ENCODE measurements around the gene PTPRH. TPM values are rescaled to one million over a fixed set of nuclear protein-coding genes. Genes with fewer than 3 reads are reported as not detected.

The PTPRH gene
- total and polyA plus RNA-seq, 2 donors (not counting 1 experiment from before 2014, with no cell fraction given), result not detected

DNA sequence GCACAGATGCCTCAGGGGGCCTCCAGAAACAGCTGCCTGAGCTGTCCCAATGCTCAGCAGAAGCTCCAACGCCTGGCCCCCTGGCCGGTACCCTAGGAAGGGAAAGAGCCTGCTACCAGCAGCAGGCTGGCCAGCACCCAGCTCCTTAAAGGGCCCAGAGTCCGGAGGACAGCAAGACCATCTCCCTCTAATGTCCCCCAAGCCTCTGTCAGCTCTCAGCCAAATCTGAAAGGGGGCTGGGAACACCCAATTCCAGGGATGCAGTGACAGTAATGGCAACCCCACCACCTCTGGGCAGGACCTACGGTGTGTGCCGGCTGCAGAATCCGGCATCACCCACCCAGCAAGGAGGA is 45.3 kb upstream of the PTPRH start:
- Histone ChIP-seq H3K9ac (ENCODE audit: low read length) (peak overlapping the region; percentile 88), H3K9me3 (ENCODE audit: control extremely low read depth in 1 of 3, control insufficient read depth in 2 of 3, insufficient read depth in 1 of 3, low read length in 2 of 3) (no peaks in the 10 kb centered on the region), H3K79me2 (ENCODE audit: control insufficient read depth, insufficient read depth, low read length) (peaks cover 84% of the 10 kb centered on the region), H2AFZ (ENCODE audit: insufficient read depth, low read depth, low read length, poor library complexity, severe bottlenecking) (peak overlapping the region; percentile 45), H3K4me2 (replicated peaks; ENCODE audit: low read depth, low read length, poor library complexity, severe bottlenecking) (peak overlapping the region; percentile 97), H4K20me1 (ENCODE audit: control insufficient read depth, insufficient read depth, low read length, poor library complexity, severe bottlenecking) (peaks cover 75% of the 10 kb centered on the region), H3K36me3 (replicated peaks in 1 of 2; ENCODE audit: control extremely low read depth in 1 of 2, control insufficient read depth in 1 of 2, extremely low read depth in 1 of 2, insufficient read depth in 2 of 2, low read length in 1 of 2) (peaks cover 0 to 9% of the 10 kb centered on the region in 2 experiments), H3K4me3 (ENCODE audit: control extremely low read depth in 1 of 5, extremely low read depth in 1 of 5, insufficient read depth in 1 of 5, low read depth in 2 of 5, low read length in 4 of 5) (peak overlapping the region; percentile 36 to 89 (median 61)), H3K27ac (ENCODE audit: low read length in 2 of 2) (peak overlapping the region; percentile 87 to 94), H3K27me3 (replicated peaks in 1 of 4; ENCODE audit: control extremely low read depth in 1 of 4, control insufficient read depth in 3 of 4, insufficient read depth in 4 of 4, low read length in 3 of 4) (no peaks in the 10 kb centered on the region), H3K4me1 (ENCODE audit: control insufficient read depth in 2 of 2, insufficient read depth in 2 of 2, low read length in 2 of 2) (peaks cover 75 to 85% of the 10 kb centered on the region in 2 donors)
- H3K4me3 Mint-ChIP-seq, result peak overlapping the region; percentile 96
- intact Hi-C loops (cut with micrococcal nuclease), result loop anchor here (1.0 to 10.0 kb wide), 5 partner anchors 22 to 380 kb away; partner anchors contain the start of genes HSPBP1, KMT5C, ZNF524 and ZNF865
- H3K27ac Mint-ChIP-seq, result peak overlapping the region; percentile 99
- no peak for DNase-seq
- ATAC-seq (ENCODE audit: low read depth), result no peak
- no peak for TF ChIP-seq EZH2 (IDR thresholded peaks at IDR 0.05; ENCODE audit: borderline replicate concordance, insufficient read depth, low read depth, low read length, poor library complexity, severe bottlenecking)
- TF ChIP-seq, protein P1, sequence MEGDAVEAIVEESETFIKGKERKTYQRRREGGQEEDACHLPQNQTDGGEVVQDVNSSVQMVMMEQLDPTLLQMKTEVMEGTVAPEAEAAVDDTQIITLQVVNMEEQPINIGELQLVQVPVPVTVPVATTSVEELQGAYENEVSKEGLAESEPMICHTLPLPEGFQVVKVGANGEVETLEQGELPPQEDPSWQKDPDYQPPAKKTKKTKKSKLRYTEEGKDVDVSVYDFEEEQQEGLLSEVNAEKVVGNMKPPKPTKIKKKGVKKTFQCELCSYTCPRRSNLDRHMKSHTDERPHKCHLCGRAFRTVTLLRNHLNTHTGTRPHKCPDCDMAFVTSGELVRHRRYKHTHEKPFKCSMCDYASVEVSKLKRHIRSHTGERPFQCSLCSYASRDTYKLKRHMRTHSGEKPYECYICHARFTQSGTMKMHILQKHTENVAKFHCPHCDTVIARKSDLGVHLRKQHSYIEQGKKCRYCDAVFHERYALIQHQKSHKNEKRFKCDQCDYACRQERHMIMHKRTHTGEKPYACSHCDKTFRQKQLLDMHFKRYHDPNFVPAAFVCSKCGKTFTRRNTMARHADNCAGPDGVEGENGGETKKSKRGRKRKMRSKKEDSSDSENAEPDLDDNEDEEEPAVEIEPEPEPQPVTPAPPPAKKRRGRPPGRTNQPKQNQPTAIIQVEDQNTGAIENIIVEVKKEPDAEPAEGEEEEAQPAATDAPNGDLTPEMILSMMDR (IDR thresholded peaks at IDR 0.05), result no peak
- no peaks in the 10 kb centered on the region for H3K27me3 Mint-ChIP-seq
- ChIA-PET POLR2A (interaction anchor here (0.8 to 5.2 kb wide), 13 partner anchors 9 to 1065 kb away, joined by 3 to 44 read pairs (median 4); partner anchors contain the start of genes FIZ1, HSPBP1, KMT5C and MBOAT7), CTCF (interaction anchor here (0.6 to 5.9 kb wide), 14 partner anchors 9 to 400 kb away, joined by 3 to 56 read pairs (median 4); partner anchors contain the start of genes BRSK1, HSPBP1, KMT5C and TMEM238)
- H3K9me3 Mint-ChIP-seq (ENCODE audit: insufficient read depth), result no peaks in the 10 kb centered on the region
- WGBS (ENCODE audit: insufficient coverage), result 4% methylated on average over 6 of the region's 6 CpGs
- H3K4me1 Mint-ChIP-seq, result peaks cover 84% of the 10 kb centered on the region

All from B cell (primary cell).